Endothelial cell of umbilical vein (primary cell): ENCODE results near the gene KHSRP. TPM values are rescaled to one million over a fixed set of nuclear protein-coding genes. Genes with fewer than 3 reads are reported as not detected.

Experiments used
- BruUV-seq: library from RNA; stranded (reverse); fragments of 400-500 nt; replicated peaks from 2 replicates; lab custom pipeline; 2021; lab: Mats Ljungman, UMichigan
- CTCF ChIA-PET: fragments of 300-600, 350-600 bp; sonication (Branson Sonifier 250); formaldehyde crosslinking; loops from one replicate; lab custom pipeline; 2021; ENCODE audit warnings: antibody characterized with exemption, inconsistent platforms; lab: Charles Lee
- POLR2A ChIA-PET: fragments of 300-600, 350-600 bp; sonication (Branson Sonifier 250); formaldehyde crosslinking; loops from one replicate; lab custom pipeline; 2021; ENCODE audit warnings: antibody characterized with exemption, inconsistent platforms; lab: Charles Lee
- DNase-seq: peaks from one replicate; pipeline ENCODE4 v3.0.0-alpha.2; 2011; ENCODE audit warnings: low read depth, low spot score
- FAIRE-seq: peaks from 2 replicates; lab custom pipeline; 2011; peaks lifted over from hg19 to GRCh38; lab: Jason Lieb, UNC
- H2AFZ ChIP-seq: 2 replicates; pipeline ENCODE4 v1.6.0; 2012; ENCODE audit warnings: low read depth, low read length, control low read depth, inconsistent platforms
- H3K27ac ChIP-seq: 2 replicates; pipeline ENCODE4 v1.5.1; 2011; ENCODE audit warnings: low read depth, mild to moderate bottlenecking, control low read depth, low read length, moderate library complexity; ENCODE audit not compliant: insufficient read depth
- H3K27me3 ChIP-seq, 2 experiments: 2 replicates each; pipeline versions ENCODE4 v1.6.0 to v1.6.1; 2011; ENCODE audit warnings: low read length in 2 of 2, mixed read lengths in 1 of 2; ENCODE audit not compliant: control insufficient read depth in 2 of 2, insufficient read depth in 2 of 2
- H3K36me3 ChIP-seq, 2 experiments: 2 replicates in 1 of 2; 3 replicates in 1 of 2; pipeline ENCODE4 v1.5.1; 2011; ENCODE audit warnings: low read length in 2 of 2, mild to moderate bottlenecking in 1 of 2, moderate library complexity in 1 of 2; ENCODE audit not compliant: control insufficient read depth in 2 of 2, insufficient read depth in 2 of 2; ENCODE audit errors: extremely low read depth in 1 of 2
- H3K4me1 ChIP-seq: 3 replicates; pipeline ENCODE4 v1.5.1; 2011; ENCODE audit warnings: mild to moderate bottlenecking, low read length; ENCODE audit not compliant: control insufficient read depth, insufficient read depth; ENCODE audit errors: extremely low read depth
- H3K4me2 ChIP-seq: 2 replicates; pipeline ENCODE4 v1.6.1; 2011; ENCODE audit warnings: low read length, control low read depth, mixed read lengths; ENCODE audit not compliant: insufficient read depth
- H3K4me3 ChIP-seq, 3 experiments: fragments of 200-600 bp in 1 of 3; sonication (generic), shearing (Covaris generic) in 1 of 3; replicated peaks in 1 of 3; 2 replicates each; pipeline ENCODE4 v1.5.1; 2011 to 2016; ENCODE audit warnings: control low read depth in 3 of 3, low read length in 3 of 3, mild to moderate bottlenecking in 2 of 3, inconsistent platforms in 1 of 3, low read depth in 1 of 3, moderate library complexity in 1 of 3; ENCODE audit not compliant: insufficient read depth in 1 of 3
- H3K79me2 ChIP-seq: 2 replicates; pipeline ENCODE4 v1.6.0; 2012; ENCODE audit warnings: low read length, inconsistent platforms; ENCODE audit not compliant: control insufficient read depth, insufficient read depth
- H3K9ac ChIP-seq: replicated peaks from 2 replicates; pipeline ENCODE3; 2011; ENCODE audit warnings: low read length, control low read depth; ENCODE audit not compliant: insufficient read depth; ENCODE audit errors: extremely low read depth
- H3K9me1 ChIP-seq: replicated peaks from 3 replicates; pipeline ENCODE4 v1.6.0; 2011; ENCODE audit warnings: mild to moderate bottlenecking, low read length; ENCODE audit not compliant: control insufficient read depth, insufficient read depth; ENCODE audit errors: extremely low read depth
- H3K9me3 ChIP-seq: replicated peaks from 2 replicates; pipeline ENCODE4 v1.5.1; 2012; ENCODE audit warnings: low read length, inconsistent platforms; ENCODE audit not compliant: control insufficient read depth, insufficient read depth
- H4K20me1 ChIP-seq: replicated peaks from 2 replicates; pipeline ENCODE3; 2011; ENCODE audit warnings: mild to moderate bottlenecking, low read length; ENCODE audit not compliant: control insufficient read depth, insufficient read depth; ENCODE audit errors: extremely low read depth
- FOS ChIP-seq: IDR thresholded peaks from 2 replicates; pipeline ENCODE4 v1.6.1; 2011; ENCODE audit warnings: mild to moderate bottlenecking, low read length, moderate library complexity, borderline replicate concordance; ENCODE audit not compliant: insufficient read depth
- JUN ChIP-seq: IDR thresholded peaks from 2 replicates; pipeline ENCODE4 v1.6.1; 2011; ENCODE audit warnings: borderline replicate concordance, low read depth; ENCODE audit not compliant: insufficient read length, insufficient read depth
- MYC ChIP-seq: IDR thresholded peaks from one replicate; pipeline ENCODE4 v1.6.1; 2011; ENCODE audit warnings: mild to moderate bottlenecking, low read depth, low read length
- dilution Hi-C: fragments of 300-500 bp; cut with MboI; formaldehyde crosslinking; loops from one replicate; pipeline ENCODE4 v1.15.0; 2019; ENCODE audit warnings: low sequenced_read_pairs; ENCODE audit not compliant: extremely low pct_ligation_motif_present
- intact Hi-C: fragments of 100-400 bp; cut with micrococcal nuclease; formaldehyde crosslinking; loops from one replicate; pipeline ENCODE4 v1.10.0; 2022
- polyA plus RNA-seq, 4 experiments: library from polyadenylated mRNA; depleted of rRNA in 3 of 4; stranded (reverse) in 3 of 4; unstranded in 1 of 4; fragments of >200 nt; gene quantifications; 2 replicates each; pipeline versions ENCODE4 v1.2.1 to v1.2.3, GENCODE V29; 2011 to 2012; ENCODE audit warnings: missing spikeins in 1 of 4
- total RNA-seq: library from RNA; stranded (reverse); gene quantifications from 2 replicates; pipeline ENCODE4 v1.2.3, GENCODE V29; 2021

Gene KHSRP
- total and polyA plus RNA-seq, 2 donors (not counting 3 experiments of a cell fraction or from before 2014, with no cell fraction given) = 98.3 to 372 TPM

GRCh38 chr19:6450166-6450565 is 25.6 kb upstream of the KHSRP start:
- intact Hi-C loops (no loop called here), dilution Hi-C loops (no loop called here)
- Histone ChIP-seq H3K27me3 (no peaks in the 10 kb centered on the region), H3K79me2 (no peaks in the 10 kb centered on the region), H4K20me1 (no peaks in the 10 kb centered on the region), H3K4me1 (no peaks in the 10 kb centered on the region), H3K9me3 (no peaks in the 10 kb centered on the region), H3K4me3 (no peak overlapping the region), H2AFZ (no peak overlapping the region), H3K9ac (no peak overlapping the region), H3K36me3 (peaks cover 2 to 6% of the 10 kb centered on the region in 2 experiments), H3K9me1 (no peaks in the 10 kb centered on the region), H3K27ac (no peak overlapping the region), H3K4me2 (no peak overlapping the region)
- TF ChIP-seq FOS = no peak
- DNase-seq (no peak), FAIRE-seq (no peak)
- POLR2A ChIA-PET = no interaction called here
- no TSS peak for BruUV-seq
- CTCF ChIA-PET = no interaction called here

- Histone ChIP-seq H3K9me1 (no peaks in the 10 kb centered on the region), H3K79me2 (no peaks in the 10 kb centered on the region), H3K9me3 (no peaks in the 10 kb centered on the region), H3K27me3 (no peaks in the 10 kb centered on the region), H3K4me2 (no peak overlapping the region), H3K27ac (no peak overlapping the region), H2AFZ (no peak overlapping the region), H3K9ac (no peak overlapping the region), H3K4me3 (no peak overlapping the region), H3K36me3 (no peaks in the 10 kb centered on the region), H4K20me1 (no peaks in the 10 kb centered on the region), H3K4me1 (no peaks in the 10 kb centered on the region)
- TF ChIP-seq JUN = no peak
- no peak for TF ChIP-seq MYC
- BruUV-seq = no TSS peak
- ChIA-PET POLR2A (no interaction called here), CTCF (interaction anchor here (1.0 kb wide), 1 partner anchor 15 kb away, joined by 3 read pairs; no protein-coding TSS in a partner anchor)
- intact Hi-C loops (no loop called here), dilution Hi-C loops (no loop called here)
- FAIRE-seq (no peak), DNase-seq (no peak)
These were observed 23.4 kb upstream of the KHSRP start for GRCh38 chr19:6448045-6448444.
